Natural killer cell (primary cell): ENCODE data around the gene ZNF599. TPM values are rescaled to one million over a fixed set of nuclear protein-coding genes. Genes with fewer than 3 reads are reported as not detected.

Experiments
- ATAC-seq, 3 donors: fragments of 150-1000 bp in 2 of 3; fragments of 200-7000 bp in 1 of 3; cut with Tn5 transposase; 1 replicate in 1 of 3; 2 replicates in 2 of 3; pipeline ENCODE4 v1.10.0; 2021; ENCODE audit warnings: mild to moderate bottlenecking in 2 of 3, moderate library complexity in 2 of 3
- DNase-seq, 2 donors: peaks; one replicate each; pipeline versions ENCODE4 v3.0.0 to v3.0.0-alpha.2; 2013 to 2021; ENCODE audit warnings: mixed read lengths in 1 of 2
- H3K27ac ChIP-seq: one replicate; pipeline ENCODE4 v1.5.1; 2013; ENCODE audit warnings: mild to moderate bottlenecking, low read length
- H3K27me3 ChIP-seq: one replicate; pipeline ENCODE4 v1.6.1; 2013; ENCODE audit warnings: low read length; ENCODE audit not compliant: control insufficient read depth, insufficient read depth
- H3K36me3 ChIP-seq: one replicate; pipeline ENCODE4 v1.6.1; 2013; ENCODE audit warnings: low read length; ENCODE audit not compliant: control insufficient read depth, insufficient read depth
- H3K4me1 ChIP-seq: one replicate; pipeline ENCODE4 v1.6.1; 2013; ENCODE audit warnings: low read length; ENCODE audit not compliant: control insufficient read depth, insufficient read depth
- H3K4me3 ChIP-seq: one replicate; pipeline ENCODE4 v1.5.1; 2013; ENCODE audit warnings: low read length
- H3K9me3 ChIP-seq: one replicate; pipeline ENCODE4 v1.6.1; 2013; ENCODE audit warnings: low read length; ENCODE audit not compliant: control insufficient read depth, insufficient read depth
- H3K27ac Mint-ChIP-seq, 2 donors: one replicate each; pipeline ENCODE4 v1.8.0; 2022; ENCODE audit warnings: mild to moderate bottlenecking in 2 of 2, mixed read lengths in 2 of 2, moderate library complexity in 1 of 2
- H3K27me3 Mint-ChIP-seq, 2 donors: one replicate each; pipeline ENCODE4 v1.8.0; 2022; ENCODE audit warnings: low read depth in 2 of 2, mixed read lengths in 2 of 2
- H3K36me3 Mint-ChIP-seq: one replicate; pipeline ENCODE4 v1.8.0; 2022; ENCODE audit warnings: mixed read lengths
- H3K4me1 Mint-ChIP-seq, 2 donors: one replicate each; pipeline ENCODE4 v1.8.0; 2022; ENCODE audit warnings: mixed read lengths in 2 of 2
- H3K4me3 Mint-ChIP-seq: one replicate; pipeline ENCODE4 v1.8.0; 2022; ENCODE audit warnings: mild to moderate bottlenecking, moderate library complexity, mixed read lengths
- H3K9me3 Mint-ChIP-seq, 2 donors: one replicate each; pipeline ENCODE4 v1.8.0; 2022; ENCODE audit warnings: mixed read lengths in 2 of 2
- WGBS: methylation state at CpG from one replicate; pipeline ENCODE4 v1.1.7; 2013; ENCODE audit warnings: missing lambda C conversion rate; ENCODE audit not compliant: insufficient coverage; 5-methylcytosine and 5-hydroxymethylcytosine counted together
- intact Hi-C: fragments of 100-400 bp; cut with micrococcal nuclease; formaldehyde crosslinking; loops from one replicate; pipeline ENCODE4 v1.14.2; 2022
- total RNA-seq, 4 donors: library from RNA; stranded (reverse); fragments of 120-200 nt in 1 of 4; gene quantifications; one replicate each; pipeline versions ENCODE4 v1.2.3 to v1.2.4, GENCODE V29; 2013 to 2022
- TF ChIP-seq, protein P1 (sequence below): fragments of 200-600 bp; IDR thresholded peaks from one replicate; pipeline ENCODE4 v1.8.0; 2022; ENCODE audit warnings: antibody characterized with exemption

The ZNF599 gene
- total RNA-seq = 1 to 10 TPM; 4.6 to 5.1 (median 4.8) TPM
- 6.4 TPM for total RNA-seq (2013)

DNA sequence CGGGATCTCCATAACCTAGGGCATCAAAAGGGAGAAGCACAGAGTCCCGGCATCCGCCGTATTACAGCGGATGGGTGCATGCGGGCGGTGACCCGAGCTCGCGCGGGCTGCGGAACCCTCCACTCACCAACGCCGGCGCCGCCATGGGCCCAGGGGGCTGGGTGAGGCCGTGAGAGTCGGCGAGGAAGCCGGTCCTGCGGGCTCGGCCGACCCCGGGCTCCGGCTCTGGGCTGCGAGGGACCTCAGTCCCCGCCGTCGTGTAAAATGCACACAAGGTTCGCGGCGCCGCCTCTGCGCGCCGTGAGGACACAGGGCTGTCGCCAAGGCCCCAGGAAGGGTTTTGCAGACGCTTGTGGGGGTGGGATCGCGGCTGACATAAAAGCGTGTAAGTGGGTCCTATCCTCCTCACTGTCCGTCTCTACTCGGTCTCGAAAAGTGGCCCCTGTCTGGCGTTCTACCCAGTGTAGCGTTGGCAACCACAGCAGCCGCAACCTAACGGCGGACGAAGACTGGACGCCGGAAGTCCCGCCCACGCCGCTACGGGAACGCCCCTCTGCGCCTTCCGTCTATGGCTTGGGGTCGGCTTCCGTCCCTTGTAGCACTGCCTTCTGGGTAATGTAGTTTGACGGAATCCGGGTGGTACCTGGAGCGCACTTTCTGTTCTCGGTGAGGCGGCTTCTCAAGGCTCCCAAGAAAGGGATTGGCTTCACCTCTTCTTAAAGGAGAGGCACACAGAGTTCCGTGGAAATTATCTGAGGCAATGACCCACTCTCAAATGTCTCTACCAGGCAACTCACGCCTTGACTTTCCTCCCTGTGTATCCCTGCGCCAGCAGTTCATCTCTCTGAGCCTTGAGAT, at the start of gene ZNF599:
Gene ZNF599 (minus strand): TSS at position 519 of the 858 bp plus-strand sequence. CDS start 374 bp downstream, at position 145.
- Mint-ChIP-seq H3K4me3 (peak within 1 kb of the TSS; percentile 92), H3K36me3 (no peaks in the 10 kb centered on the region), H3K9me3 (no peaks in the 10 kb centered on the region), H3K27ac (peak within 1 kb of the TSS; percentile 81 to 86), H3K4me1 (peaks cover 13 to 19% of the 10 kb centered on the region in 2 donors), H3K27me3 (peaks cover 8 to 9% of the 10 kb centered on the region in 2 donors)
- H3K27ac ChIP-seq = peak within 1 kb of the TSS; percentile 73
- H3K9me3 ChIP-seq = no peaks in the 10 kb centered on the region
- ATAC-seq (peak; percentile 96 to 97 (median 97)), DNase-seq (peak; percentile 83 to 95)
- intact Hi-C loops = loop anchor here (1.0 kb wide), 2 partner anchors 40 to 96 kb away; partner anchors contain the start of genes SCGB2B2 and ZNF302
- H3K4me1 ChIP-seq = peaks cover 10% of the 10 kb centered on the region
- peak within 1 kb of the TSS; percentile 72 for H3K4me3 ChIP-seq
- H3K36me3 ChIP-seq = no peaks in the 10 kb centered on the region
- no peaks in the 10 kb centered on the region for H3K27me3 ChIP-seq
- TF ChIP-seq, protein P1, sequence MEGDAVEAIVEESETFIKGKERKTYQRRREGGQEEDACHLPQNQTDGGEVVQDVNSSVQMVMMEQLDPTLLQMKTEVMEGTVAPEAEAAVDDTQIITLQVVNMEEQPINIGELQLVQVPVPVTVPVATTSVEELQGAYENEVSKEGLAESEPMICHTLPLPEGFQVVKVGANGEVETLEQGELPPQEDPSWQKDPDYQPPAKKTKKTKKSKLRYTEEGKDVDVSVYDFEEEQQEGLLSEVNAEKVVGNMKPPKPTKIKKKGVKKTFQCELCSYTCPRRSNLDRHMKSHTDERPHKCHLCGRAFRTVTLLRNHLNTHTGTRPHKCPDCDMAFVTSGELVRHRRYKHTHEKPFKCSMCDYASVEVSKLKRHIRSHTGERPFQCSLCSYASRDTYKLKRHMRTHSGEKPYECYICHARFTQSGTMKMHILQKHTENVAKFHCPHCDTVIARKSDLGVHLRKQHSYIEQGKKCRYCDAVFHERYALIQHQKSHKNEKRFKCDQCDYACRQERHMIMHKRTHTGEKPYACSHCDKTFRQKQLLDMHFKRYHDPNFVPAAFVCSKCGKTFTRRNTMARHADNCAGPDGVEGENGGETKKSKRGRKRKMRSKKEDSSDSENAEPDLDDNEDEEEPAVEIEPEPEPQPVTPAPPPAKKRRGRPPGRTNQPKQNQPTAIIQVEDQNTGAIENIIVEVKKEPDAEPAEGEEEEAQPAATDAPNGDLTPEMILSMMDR = no peak
- 2% methylated on average over 68 of the region's 69 CpGs for WGBS

GRCh38 chr19:34818270-34818669, 45.3 kb upstream of the ZNF599 start:
- H3K27me3 Mint-ChIP-seq = no peaks in the 10 kb centered on the region

DNA sequence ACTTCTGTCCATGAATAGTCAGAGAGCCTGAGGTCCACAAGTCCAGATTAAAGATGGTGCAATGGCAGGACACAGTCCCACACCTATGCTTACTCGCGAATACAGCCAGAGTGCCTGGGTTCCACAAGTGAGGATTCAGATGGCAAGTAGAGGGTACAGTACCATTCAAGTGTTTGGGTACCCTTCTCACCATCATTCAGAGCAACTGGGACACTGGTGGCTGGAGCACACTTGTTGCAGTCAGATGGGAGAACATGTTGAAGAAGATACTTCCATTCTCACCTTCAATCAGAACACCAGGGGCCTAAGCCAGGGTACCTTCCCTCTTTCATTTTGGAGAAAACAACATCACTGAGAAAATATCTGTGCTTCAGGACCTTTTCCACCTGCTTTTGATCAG, 43.7 kb upstream of the ZNF599 start:
- 97% methylated on average over 2 of the region's 2 CpGs for WGBS
- Mint-ChIP-seq H3K4me1 (peaks cover 0 to 7% of the 10 kb centered on the region in 2 donors), H3K27ac (no peak overlapping the region), H3K27me3 (no peaks in the 10 kb centered on the region), H3K9me3 (no peaks in the 10 kb centered on the region), H3K4me3 (no peak overlapping the region), H3K36me3 (no peaks in the 10 kb centered on the region)
- no peaks in the 10 kb centered on the region for H3K27me3 ChIP-seq
- DNase-seq (no peak), ATAC-seq (no peak)
- peaks cover 16% of the 10 kb centered on the region for H3K36me3 ChIP-seq
- intact Hi-C loops = no loop called here
- no peak overlapping the region for H3K27ac ChIP-seq
- TF ChIP-seq, protein P1 = no peak
- no peaks in the 10 kb centered on the region for H3K9me3 ChIP-seq
- H3K4me1 ChIP-seq = no peaks in the 10 kb centered on the region
- no peak overlapping the region for H3K4me3 ChIP-seq

More at GRCh38 chr19:34818270-34818669, 45.3 kb upstream of the ZNF599 start:
- Histone ChIP-seq H3K9me3 (no peaks in the 10 kb centered on the region), H3K4me3 (no peak overlapping the region), H3K4me1 (no peaks in the 10 kb centered on the region), H3K27ac (no peak overlapping the region), H3K36me3 (peaks cover 16% of the 10 kb centered on the region), H3K27me3 (no peaks in the 10 kb centered on the region)
- H3K9me3 Mint-ChIP-seq = no peaks in the 10 kb centered on the region
- no peaks in the 10 kb centered on the region for H3K36me3 Mint-ChIP-seq
- intact Hi-C loops = no loop called here
- H3K27ac Mint-ChIP-seq = no peak overlapping the region
- no CpG with 5 or more reads among the region's 2 CpGs for WGBS
- no peak overlapping the region for H3K4me3 Mint-ChIP-seq
- H3K4me1 Mint-ChIP-seq = peaks cover 0 to 4% of the 10 kb centered on the region in 2 donors
- DNase-seq (no peak), ATAC-seq (no peak)
- TF ChIP-seq, protein P1 = no peak
